HG03521 (cell line): Measurements from ENCODE around the gene P2RX2.

Experiments
- ATAC-seq: cut with Tn5 transposase; IDR thresholded peaks from one replicate; pipeline ENCODE4 v1.9.1; 2021; ENCODE audit warnings: mild to moderate bottlenecking, moderate library complexity; ENCODE audit not compliant: unreplicated experiment

Gene P2RX2

DNA sequence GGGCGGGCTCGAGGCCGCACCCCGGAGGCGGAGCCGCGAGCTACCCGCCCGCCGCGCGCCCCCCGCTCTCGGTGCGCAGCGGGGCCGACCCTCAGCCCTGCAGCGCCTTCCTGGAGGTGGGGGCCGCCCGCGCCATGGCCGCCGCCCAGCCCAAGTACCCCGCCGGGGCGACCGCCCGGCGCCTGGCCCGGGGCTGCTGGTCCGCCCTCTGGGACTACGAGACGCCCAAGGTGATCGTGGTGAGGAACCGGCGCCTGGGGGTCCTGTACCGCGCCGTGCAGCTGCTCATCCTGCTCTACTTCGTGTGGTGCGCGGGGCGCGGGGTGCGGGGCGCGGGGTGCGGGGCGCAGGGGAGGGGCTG, at the start of gene P2RX2:
P2RX2 (plus strand) TSS at position 94 of the 361 bp plus-strand sequence; CDS start at position 135, 41 bp downstream.
- no peak for ATAC-seq

DNA sequence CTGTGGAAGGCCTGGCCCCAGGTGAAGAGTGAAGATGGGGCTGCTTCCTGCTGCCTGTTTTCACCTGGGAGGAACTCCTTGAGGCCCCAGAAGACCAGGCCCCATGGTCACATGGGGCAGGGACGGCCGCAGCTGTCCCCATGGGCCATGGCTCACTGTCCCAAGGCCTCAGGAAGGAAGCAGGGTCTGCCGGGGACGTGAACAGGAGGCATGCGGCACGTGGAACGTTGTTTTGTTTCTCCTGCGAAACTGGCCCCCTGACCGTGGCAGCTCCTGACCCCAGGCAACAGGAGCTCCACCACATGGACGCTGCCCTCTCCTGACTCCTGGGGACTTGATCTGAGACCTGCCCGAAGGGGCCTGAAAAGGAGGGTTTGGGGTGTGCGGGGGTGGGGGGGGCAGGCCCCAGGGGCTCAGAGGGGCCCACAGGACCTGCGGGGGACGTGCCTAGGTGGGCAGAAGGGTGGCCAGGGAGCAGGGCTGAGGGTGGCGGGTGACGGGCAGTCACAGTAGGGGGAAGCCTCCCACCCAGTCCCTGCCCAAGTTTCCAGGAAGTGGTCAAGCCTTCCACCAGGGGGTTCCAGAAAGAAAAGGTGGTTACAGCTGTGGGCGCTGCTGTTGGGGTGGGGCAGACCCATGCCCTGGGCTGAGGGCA, 49.6 kb upstream of the P2RX2 start:
- ATAC-seq: no peak

DNA sequence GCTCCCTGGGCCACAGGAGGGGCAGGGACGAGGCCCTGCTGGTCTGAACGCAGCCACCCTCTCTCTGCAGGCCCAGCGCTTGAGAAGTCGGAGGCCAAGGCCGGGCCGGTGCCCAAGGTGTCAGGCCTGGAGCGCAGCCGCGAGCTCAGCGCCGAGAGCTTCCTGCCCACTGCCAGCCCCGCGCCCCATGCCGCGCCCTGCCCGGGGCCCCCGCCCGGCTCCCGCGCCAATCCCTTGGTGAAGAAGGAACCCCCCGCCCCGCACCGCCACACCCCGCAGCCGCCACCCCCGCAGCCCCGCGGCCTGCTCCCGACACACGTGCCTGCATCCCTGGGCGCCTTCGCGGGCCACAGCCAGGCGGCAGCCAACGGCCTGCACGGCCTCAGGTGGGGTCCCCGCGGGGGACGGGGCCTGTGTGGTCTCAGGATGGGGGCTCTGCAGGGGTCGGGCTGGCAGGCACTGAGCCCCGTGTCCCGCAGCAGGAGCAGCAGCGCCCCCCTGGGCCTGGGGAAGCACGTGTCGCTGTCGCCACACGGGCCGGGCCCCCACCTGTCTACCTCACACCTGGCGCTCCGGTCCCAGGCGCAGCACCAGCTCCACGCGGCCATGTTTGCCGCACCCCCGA, 48.6 kb upstream of the P2RX2 start:
- ATAC-seq: no peak

GRCh38 chr12:132570635-132571034, 47.9 kb upstream of the P2RX2 start:
- ATAC-seq: no peak

GRCh38 chr12:132571051-132571450, 47.5 kb upstream of the P2RX2 start:
- no peak for ATAC-seq

GRCh38 chr12:132571598-132571997, 47.0 kb upstream of the P2RX2 start:
- ATAC-seq: no peak

GRCh38 chr12:132572106-132572505, 46.5 kb upstream of the P2RX2 start:
- no peak for ATAC-seq

DNA sequence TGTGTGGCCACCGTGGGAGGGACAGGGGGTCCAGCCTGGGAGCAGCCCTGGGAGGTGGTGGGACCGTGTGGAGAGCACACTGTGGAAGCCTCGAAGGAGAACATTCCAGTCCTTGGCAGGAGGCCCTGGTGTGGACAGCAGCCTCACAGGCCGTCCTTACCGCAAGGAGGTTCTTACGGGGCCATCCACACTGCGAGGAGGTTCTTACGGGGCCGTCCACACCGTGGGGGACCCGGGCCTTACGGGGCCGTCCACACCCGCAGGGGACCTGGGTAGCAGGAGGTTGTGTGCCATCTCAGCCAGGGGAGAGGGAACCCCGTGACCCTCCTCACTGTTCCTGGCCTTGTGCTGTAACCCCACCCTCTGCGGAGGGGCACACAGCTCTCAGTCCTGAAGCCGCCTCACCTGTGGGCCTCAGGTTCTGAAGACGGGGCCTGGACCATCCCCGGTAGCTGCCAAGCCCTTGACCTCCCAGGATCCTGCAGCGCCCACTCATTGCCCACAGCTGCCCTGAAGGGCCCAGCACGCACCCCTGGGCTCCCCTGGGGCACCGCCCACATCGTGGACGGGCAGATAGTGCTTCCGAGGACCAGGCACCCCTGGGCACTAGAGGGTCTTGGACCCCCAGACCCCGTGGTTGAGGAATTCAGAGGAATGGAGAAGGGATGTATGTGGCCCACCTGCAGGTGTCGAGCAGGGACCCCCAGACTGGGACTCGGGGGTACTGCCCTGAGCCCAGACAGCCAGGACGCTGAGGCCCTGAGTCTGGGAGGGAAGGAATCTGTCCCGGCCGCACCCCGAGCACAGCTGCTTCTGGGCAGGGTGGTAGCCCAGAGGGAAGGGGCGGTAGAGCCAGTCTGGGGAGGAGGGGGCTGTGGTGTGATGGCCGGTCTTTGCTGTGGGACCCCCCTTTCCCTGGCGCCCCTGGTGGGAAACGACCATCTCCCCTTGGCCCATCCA, 45.5 kb upstream of the P2RX2 start:
- ATAC-seq: no peak

DNA sequence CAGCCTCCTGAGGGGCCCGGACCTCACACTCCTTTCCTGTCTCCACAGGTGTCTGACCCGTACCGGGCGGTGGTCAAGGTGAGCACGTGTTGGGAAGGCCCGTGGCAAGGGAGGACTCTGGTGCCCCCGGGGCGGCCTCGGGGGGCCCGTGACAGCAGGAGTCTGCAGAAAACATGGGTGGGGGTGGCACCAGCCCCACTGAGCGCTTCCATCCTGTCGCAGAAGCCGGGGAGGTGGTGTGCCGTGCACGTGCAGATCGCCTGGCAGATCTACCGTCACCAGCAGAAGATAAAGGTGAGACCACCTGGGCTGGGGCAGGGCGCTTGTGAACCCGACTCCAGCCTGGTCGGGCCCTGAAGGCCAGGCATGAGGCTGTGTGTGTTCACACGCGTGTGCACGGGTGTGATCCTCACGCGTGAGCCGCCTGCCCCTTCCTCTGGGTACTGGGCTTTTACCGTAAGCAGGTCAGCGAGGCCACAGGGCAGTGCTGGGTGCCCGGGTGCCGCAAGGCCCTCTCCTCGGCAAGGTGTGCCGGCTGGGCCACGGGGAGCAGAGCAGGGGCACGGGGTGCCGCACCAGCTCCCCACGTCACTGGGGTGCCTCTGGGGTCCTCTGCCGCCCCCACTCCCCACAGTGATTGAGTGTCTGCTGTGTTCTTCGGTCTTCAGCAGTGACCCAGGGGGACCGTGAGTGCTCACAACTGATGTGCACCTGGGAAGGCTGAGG, 44.1 kb upstream of the P2RX2 start:
- ATAC-seq: no peak

GRCh38 chr12:132575661-132576060, 42.9 kb upstream of the P2RX2 start:
- no peak for ATAC-seq

- no peak for ATAC-seq
Measured at GRCh38 chr12:132576701-132577100, 41.9 kb upstream of the P2RX2 start.

GRCh38 chr12:132577191-132577920, 41.2 kb upstream of the P2RX2 start:
- ATAC-seq: no peak

DNA sequence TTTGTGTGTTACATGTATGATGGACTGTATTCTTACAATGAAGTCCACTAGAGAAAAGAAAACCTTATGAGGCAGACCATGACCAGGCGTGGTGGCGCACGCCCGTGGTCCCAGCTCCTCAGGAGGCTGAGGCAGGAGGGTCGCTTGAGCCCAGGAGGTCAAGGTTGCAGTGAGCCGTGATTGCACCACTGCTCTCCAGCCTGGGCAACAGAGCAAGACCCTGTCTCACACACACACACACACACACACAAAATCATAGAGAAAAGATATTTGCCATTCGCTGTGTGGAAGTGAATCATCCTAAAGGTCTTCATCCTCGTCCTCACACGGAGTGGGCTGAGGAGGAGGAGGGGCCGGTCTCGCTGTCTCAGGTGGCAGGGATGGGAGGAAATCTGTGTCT, 40.5 kb upstream of the P2RX2 start:
- ATAC-seq: no peak

GRCh38 chr12:132578826-132579225, 39.8 kb upstream of the P2RX2 start:
- no peak for ATAC-seq

DNA sequence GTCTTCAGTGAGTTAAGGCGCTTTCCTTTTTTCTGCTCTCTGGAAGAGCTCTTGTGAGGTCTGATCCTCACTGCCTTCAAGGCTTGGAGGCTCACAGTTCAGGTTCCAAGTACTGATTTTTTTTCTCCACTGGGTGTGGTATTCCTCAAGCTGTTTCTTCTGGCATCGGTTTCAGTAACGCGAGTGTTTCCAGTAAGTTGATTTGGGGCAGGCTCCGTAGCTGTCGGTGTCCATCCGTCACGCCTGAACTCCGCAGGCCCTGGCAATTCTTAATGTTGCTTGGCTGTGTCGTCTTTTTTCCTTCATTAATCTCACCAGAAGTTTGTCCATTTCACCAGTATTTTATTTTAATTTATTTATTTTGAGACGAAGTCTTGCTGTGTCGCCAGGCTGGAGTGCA, 38.8 kb upstream of the P2RX2 start:
- ATAC-seq: no peak

DNA sequence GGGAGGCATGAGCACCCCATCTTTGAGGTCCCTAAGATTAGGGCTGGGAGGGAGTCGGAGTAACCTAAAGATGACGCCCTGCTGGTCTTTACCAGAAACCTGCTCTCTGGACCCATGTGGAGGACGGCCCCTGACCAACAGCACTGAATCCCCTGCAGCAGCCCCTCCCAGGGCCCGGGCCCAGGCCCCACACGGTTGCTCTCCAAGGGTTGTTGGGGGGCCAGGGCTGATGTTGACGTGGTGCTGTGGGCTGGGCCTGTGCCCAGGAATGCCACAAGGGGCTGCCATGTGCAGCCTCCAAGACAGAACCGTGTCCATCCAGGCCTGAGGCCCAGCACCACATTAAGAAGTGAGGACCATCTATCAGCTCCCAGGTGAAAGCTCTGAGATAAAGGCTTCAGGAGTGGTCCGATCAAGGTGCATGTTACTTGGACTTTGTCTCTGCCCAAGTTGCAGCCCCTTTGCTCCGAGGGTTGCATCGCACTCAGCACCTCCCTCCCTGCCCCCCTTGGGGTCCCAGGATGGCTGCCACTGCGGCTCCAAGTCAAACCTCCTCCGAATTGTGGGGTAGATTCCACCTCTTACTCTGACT, 37.8 kb upstream of the P2RX2 start:
- no peak for ATAC-seq

DNA sequence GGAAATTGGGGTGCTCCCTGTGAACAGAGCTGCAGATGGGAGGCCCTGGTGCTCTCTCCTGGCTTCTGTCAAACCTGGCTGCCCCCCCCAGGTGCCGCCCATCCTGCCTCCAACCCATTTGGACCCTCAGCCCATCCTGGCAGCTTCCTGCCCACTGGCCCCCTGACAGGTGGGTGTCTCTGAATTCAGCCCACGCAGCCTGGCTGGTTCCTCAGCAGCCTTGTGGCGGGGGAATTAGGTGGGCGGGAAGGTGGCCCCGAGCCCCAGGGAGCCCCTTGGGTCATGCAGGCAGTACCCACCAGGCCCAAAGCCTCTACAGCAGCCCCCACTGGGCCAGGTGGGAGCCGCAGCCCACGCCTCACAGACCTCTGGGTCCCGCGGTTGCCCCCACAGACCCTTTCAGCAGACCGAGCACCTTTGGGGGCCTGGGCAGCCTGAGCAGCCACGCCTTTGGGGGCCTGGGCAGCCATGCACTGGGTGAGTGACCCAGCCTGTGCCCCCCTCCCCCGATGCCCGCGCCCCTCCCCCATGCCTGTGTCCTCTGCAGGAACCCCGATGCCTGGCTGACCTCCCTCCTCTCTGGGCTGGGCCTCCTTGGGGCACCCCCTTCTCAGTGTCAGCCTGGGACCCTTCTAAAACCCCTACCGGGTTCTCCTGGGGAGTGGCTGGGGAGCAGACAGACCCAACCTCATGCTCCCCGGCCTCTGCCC, 37.1 kb upstream of the P2RX2 start:
- no peak for ATAC-seq

- ATAC-seq: no peak
Measured at GRCh38 chr12:132582058-132582420, 36.5 kb upstream of the P2RX2 start.

GRCh38 chr12:132582582-132583410, 35.8 kb upstream of the P2RX2 start:
- no peak for ATAC-seq
